ENCODE results near the gene LMF1.

GRCh38 chr16:853306-853705 lies 117.5 kb downstream of the LMF1 start:
- TF ChIP-seq POLR2A (IDR thresholded peaks at IDR 0.05; ENCODE audit: low read length): no peak
- TF ChIP-seq GATA1 (IDR thresholded peaks at IDR 0.05; ENCODE audit: low read depth, low read length): no peak
